H1 (cell line): Measurements from ENCODE around the gene ADPRM. TPM values are rescaled to one million over a fixed set of nuclear protein-coding genes. Genes with fewer than 3 reads are reported as not detected.

Experiments used
- ATF3 ChIP-seq: IDR thresholded peaks from 2 replicates; pipeline ENCODE4 v1.6.1; 2011; ENCODE audit warnings: low read depth, mild to moderate bottlenecking, low read length; ENCODE audit not compliant: insufficient read depth
- CHD7 ChIP-seq: fragments of 300-600 bp; sonication (generic); IDR thresholded peaks from 2 replicates; pipeline ENCODE4 v1.7.1; 2012; ENCODE audit warnings: low read length, moderate library complexity, mild to moderate bottlenecking, inconsistent platforms; ENCODE audit not compliant: insufficient replicate concordance
- HDAC6 ChIP-seq: IDR thresholded peaks from one replicate; pipeline ENCODE4 v1.7.1; 2012; ENCODE audit warnings: low read depth, mild to moderate bottlenecking, inconsistent platforms, low read length, moderate library complexity
- POLR2A ChIP-seq, 2 experiments: IDR thresholded peaks; 1 replicate in 1 of 2; 2 replicates in 1 of 2; pipeline ENCODE4 v1.6.1; 2011; ENCODE audit warnings: low read depth in 2 of 2, low read length in 2 of 2, mild to moderate bottlenecking in 2 of 2; ENCODE audit errors: control extremely low read depth in 1 of 2
- SIX5 ChIP-seq: IDR thresholded peaks from 2 replicates; pipeline ENCODE4 v1.6.1; 2011; ENCODE audit warnings: mild to moderate bottlenecking, low read depth, low read length
- polyA plus RNA-seq, 7 experiments: library from polyadenylated mRNA; depleted of rRNA in 3 of 7; stranded (reverse) in 5 of 7; unstranded in 2 of 7; fragments of >200 nt in 5 of 7; fragments of 200-250 nt in 2 of 7; gene quantifications; 1 replicate in 5 of 7; 2 replicates in 1 of 7; 4 replicates in 1 of 7; pipeline versions ENCODE4 v1.2.1 to v1.2.3, GENCODE V29; 2011 to 2013; ENCODE audit warnings: missing spikeins in 2 of 7, mixed read lengths in 2 of 7
- total RNA-seq: library from RNA; stranded (reverse); fragmentation: NEBNext Ultra II Directional; extraction: Animal tissue kit (Norgen Biotek cat#: 25700); gene quantifications from 2 replicates; pipeline ENCODE4 v1.2.1, GENCODE V29; 2021

Gene ADPRM
- total and polyA plus RNA-seq, 2 of the 8 experiments (the other 6 are each of a cell fraction or from before 2014, with no cell fraction given): 6.7 to 7.9 TPM

GRCh38 chr17:10758062-10758461, 60.7 kb downstream of the ADPRM start (continued):
- no peak for TF ChIP-seq CHD7
- no peak for TF ChIP-seq POLR2A (IDR thresholded peaks at IDR 0.05; ENCODE audit: control extremely low read depth in 1 of 2, low read depth in 2 of 2, low read length in 2 of 2)
- no peak for TF ChIP-seq ATF3
- TF ChIP-seq HDAC6: no peak
- no peak for TF ChIP-seq SIX5
